ENCODE data around the gene STX2.

- TF ChIP-seq POLR2A (IDR thresholded peaks at IDR 0.05) (no peak), CTCF (IDR thresholded peaks at IDR 0.05) (no peak), EP300 (IDR thresholded peaks at IDR 0.05) (no peak)
Observed at GRCh38 chr12:130795906-130796305, 43.1 kb downstream of the STX2 start.

Measured in tibial nerve (tissue), 4 donors.